HS-5 (cell line): ENCODE measurements around the gene SMAD2.
"Not testable (repeated sequence)": the region's sequence is repeated elsewhere in the genome, so short reads cannot be mapped to it uniquely, and the experiment has no call there.

Source experiments
- DNase-seq: peaks from one replicate; pipeline ENCODE4 v3.0.0-alpha.2; 2012; ENCODE audit warnings: low read depth

Gene SMAD2

GRCh38 chr18:47793609-47794008 lies 136.8 kb downstream of the SMAD2 start:
- DNase-seq, result no peak

- DNase-seq, result no peak
Observed at GRCh38 chr18:47791461-47791985, 138.9 kb downstream of the SMAD2 start.

- DNase-seq, result no peak
Observed at GRCh38 chr18:47790036-47790435, 140.4 kb downstream of the SMAD2 start.

- DNase-seq, result no peak
Observed at GRCh38 chr18:47788621-47789020, 141.8 kb downstream of the SMAD2 start.

- DNase-seq, result no peak
Observed at GRCh38 chr18:47781561-47781960, 148.9 kb downstream of the SMAD2 start.

- DNase-seq, result no peak
Observed at GRCh38 chr18:47780011-47780725, 150.3 kb downstream of the SMAD2 start.

GRCh38 chr18:47779381-47779780 lies 151.1 kb downstream of the SMAD2 start:
- DNase-seq, result no peak

- no peak for DNase-seq
Observed at GRCh38 chr18:47777626-47778025, 152.8 kb downstream of the SMAD2 start.

GRCh38 chr18:47775961-47776360 lies 154.5 kb downstream of the SMAD2 start:
- DNase-seq, result no peak

- no peak for DNase-seq
Observed at GRCh38 chr18:47773931-47774330, 156.5 kb downstream of the SMAD2 start.

- DNase-seq, result no peak
Observed at GRCh38 chr18:47772374-47773248, 157.8 kb downstream of the SMAD2 start.

GRCh38 chr18:47771922-47772321 lies 158.5 kb downstream of the SMAD2 start:
- no peak for DNase-seq

- DNase-seq, result no peak
Observed at GRCh38 chr18:47767699-47768098, 162.8 kb downstream of the SMAD2 start.

GRCh38 chr18:47767198-47767597 lies 163.3 kb downstream of the SMAD2 start:
- not testable (repeated sequence) for DNase-seq
